ENCODE measurements around the gene RFNG. TPM values are rescaled to one million over a fixed set of nuclear protein-coding genes. Genes with fewer than 3 reads are reported as not detected.

The RFNG gene
- total and polyA plus RNA-seq, 2 of the 13 experiments (the other 11 are each of a cell fraction or from before 2014, with no cell fraction given) = 61.4 to 64.0 TPM

- TF ChIP-seq CREB1 (IDR thresholded peaks at IDR 0.05) (no peak), CREB1 (CRISPR knock-in tag; IDR thresholded peaks at IDR 0.05) (no peak), AFF4 (CRISPR knock-in tag; IDR thresholded peaks at IDR 0.05) (peak; percentile 80; the same call in 1 of the 2 replicates), ZNF652 (CRISPR knock-in tag; IDR thresholded peaks at IDR 0.05; ENCODE audit: borderline replicate concordance, low read depth) (no peak), SP2 (CRISPR knock-in tag; IDR thresholded peaks at IDR 0.05) (no peak), CHD2 (IDR thresholded peaks at IDR 0.05; ENCODE audit: low read depth, low read length) (no peak), SNAPC2 (CRISPR knock-in tag; IDR thresholded peaks at IDR 0.05) (no peak), ZNF577 (CRISPR knock-in tag; IDR thresholded peaks at IDR 0.05; ENCODE audit: borderline replicate concordance, low read depth) (no peak), CBX1 (IDR thresholded peaks at IDR 0.05; ENCODE audit: low read depth) (no peak), PRDM10 (CRISPR knock-in tag; IDR thresholded peaks at IDR 0.05; ENCODE audit: low read depth) (no peak), ZNF549 (CRISPR knock-in tag; IDR thresholded peaks at IDR 0.05) (no peak), U2AF2 (IDR thresholded peaks at IDR 0.05; ENCODE audit: low read depth, low read length) (no peak), HMG20B (CRISPR knock-in tag; conservative IDR thresholded peaks at IDR 0.05) (no peak), HOMEZ (CRISPR knock-in tag; IDR thresholded peaks at IDR 0.05; ENCODE audit: low read depth) (no peak), ZNF235 (CRISPR knock-in tag; IDR thresholded peaks at IDR 0.05; ENCODE audit: borderline replicate concordance) (no peak), ZNF615 (CRISPR knock-in tag; IDR thresholded peaks at IDR 0.05; ENCODE audit: borderline replicate concordance) (no peak)
Observed at GRCh38 chr17:82013772-82014321, 37.8 kb downstream of the RFNG start (continued).
